ENCODE measurements around the gene CHCHD5. TPM values are rescaled to one million over a fixed set of nuclear protein-coding genes. Genes with fewer than 3 reads are reported as not detected.
"Not testable (repeated sequence)": the region's sequence is repeated elsewhere in the genome, so short reads cannot be mapped to it uniquely, and the experiment has no call there.

CHCHD5 gene
- total RNA-seq, 4 donors from 2014 or later = 4.3 to 30.6 (median 17.9) TPM

DNA sequence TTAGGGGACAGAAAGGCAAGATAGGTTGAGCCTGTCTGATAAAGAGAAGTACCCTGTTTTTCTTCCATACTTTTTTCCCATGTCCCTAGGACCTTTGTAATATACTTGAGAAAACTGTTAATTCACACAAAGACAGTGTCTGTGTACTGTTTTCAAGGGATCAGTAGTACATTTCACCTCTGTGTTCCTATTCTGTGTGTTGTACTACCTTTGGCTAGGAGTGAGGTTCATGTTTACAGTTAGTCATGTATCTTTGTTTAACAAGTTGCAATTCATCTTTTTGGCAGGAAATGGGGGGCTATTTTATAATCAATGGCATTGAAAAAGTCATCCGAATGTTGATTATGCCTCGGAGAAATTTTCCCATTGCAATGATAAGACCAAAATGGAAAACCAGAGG, 35.4 kb upstream of the CHCHD5 start:
- Histone ChIP-seq H3K27me3 (no peaks in the 10 kb centered on the region), H3K4me3 (no peak overlapping the region), H3K4me1 (peaks cover 0 to 3% (median under 1%) of the 10 kb centered on the region in 4 donors), H3K9me3 (no peaks in the 10 kb centered on the region), H3K36me3 (peaks cover 0 to 74% (median 31%) of the 10 kb centered on the region in 3 donors), H3K27ac (no peak overlapping the region)
- no peak for TF ChIP-seq CTCF (IDR thresholded peaks at IDR 0.05)
- 94 to 97% methylated on average over 2 of the region's 2 CpGs for WGBS, 2 donors
- DNase-seq (ENCODE audit: low spot score in 2 of 2) = no peak

DNA sequence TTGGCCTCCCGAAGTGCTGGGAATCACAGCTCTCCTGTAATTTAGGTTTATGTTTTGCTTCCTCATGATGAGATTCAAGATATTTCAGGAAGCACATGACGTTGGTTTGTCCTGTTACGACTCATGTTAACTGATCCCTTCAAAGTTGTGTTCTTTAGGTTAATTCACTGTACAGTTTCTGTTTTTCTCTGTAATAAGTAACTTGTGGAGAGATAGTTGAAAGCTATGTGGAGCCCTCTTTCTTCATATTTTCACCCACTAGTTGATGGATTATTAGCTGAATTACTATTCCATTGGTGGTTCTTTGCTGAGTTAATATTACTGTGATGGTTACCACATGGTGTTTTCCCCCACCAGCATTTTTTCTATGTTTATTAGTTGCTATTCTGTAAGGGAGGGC, 18.3 kb upstream of the CHCHD5 start:
- H3K9me3 ChIP-seq = peaks cover 0 to 12% (median 0%) of the 10 kb centered on the region in 4 donors
- no peaks in the 10 kb centered on the region for H3K4me1 ChIP-seq
- no peaks in the 10 kb centered on the region for H3K27me3 ChIP-seq
- H3K4me3 ChIP-seq = no peak overlapping the region
- TF ChIP-seq EP300 (IDR thresholded peaks at IDR 0.05) = no peak
- TF ChIP-seq CTCF (IDR thresholded peaks at IDR 0.05) = no peak
- TF ChIP-seq POLR2A (IDR thresholded peaks at IDR 0.05) = no peak
- WGBS, 2 donors = 87 to 93% methylated on average over 3 of the region's 3 CpGs
- DNase-seq (ENCODE audit: low spot score in 2 of 2) = no peak
- H3K27ac ChIP-seq = no peak overlapping the region
- peaks cover 2 to 100% (median 25%) of the 10 kb centered on the region in 3 donors for H3K36me3 ChIP-seq

GRCh38 chr2:112566508-112566907, 17.9 kb upstream of the CHCHD5 start:
- DNase-seq (ENCODE audit: low spot score in 2 of 2); H3K27me3 ChIP-seq; H3K4me1 ChIP-seq; H3K27ac ChIP-seq; H3K4me3 ChIP-seq: not testable (repeated sequence)
- 98 to 99% methylated on average over 5 of the region's 5 CpGs for WGBS, 2 donors
- Histone ChIP-seq H3K36me3 (peaks cover 2 to 100% (median 25%) of the 10 kb centered on the region in 3 donors), H3K9me3 (peaks cover 0 to 12% (median 0%) of the 10 kb centered on the region in 4 donors)

DNA sequence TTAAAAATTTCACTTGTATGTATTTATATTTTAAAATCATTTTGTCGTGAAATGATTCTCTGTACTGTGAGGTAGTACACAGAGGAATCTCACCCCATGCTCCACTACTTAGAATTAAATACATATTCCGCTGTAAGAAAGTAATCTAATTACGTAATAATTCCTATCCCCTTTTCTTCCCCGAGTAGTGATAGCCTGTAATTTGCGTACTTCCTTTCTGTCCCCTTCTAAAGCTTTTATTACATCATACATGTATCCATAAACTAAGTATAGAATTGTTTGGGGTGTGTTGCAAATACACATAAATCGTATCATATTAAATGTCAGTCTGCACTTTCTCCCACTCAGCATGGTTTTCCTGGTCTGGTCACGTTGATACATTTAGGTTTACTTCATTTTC, 12.4 kb upstream of the CHCHD5 start:
- Histone ChIP-seq H3K4me3 (no peak overlapping the region), H3K27ac (no peak overlapping the region), H3K27me3 (no peaks in the 10 kb centered on the region), H3K4me1 (no peaks in the 10 kb centered on the region), H3K9me3 (peaks cover 0 to 12% (median 0%) of the 10 kb centered on the region in 4 donors), H3K36me3 (peaks cover 2 to 100% (median 51%) of the 10 kb centered on the region in 3 donors)
- WGBS, 2 donors = 80 to 85% methylated on average over 7 of the region's 7 CpGs
- TF ChIP-seq CTCF (IDR thresholded peaks at IDR 0.05) (no peak), EP300 (IDR thresholded peaks at IDR 0.05) (no peak), POLR2A (IDR thresholded peaks at IDR 0.05) (no peak)
- no peak for DNase-seq (ENCODE audit: low spot score in 2 of 2)

- H3K27ac ChIP-seq = no peak overlapping the region
- TF ChIP-seq POLR2A (IDR thresholded peaks at IDR 0.05) (no peak), EP300 (IDR thresholded peaks at IDR 0.05) (no peak), CTCF (IDR thresholded peaks at IDR 0.05) (no peak)
- 33 to 45% methylated on average over 5 of the region's 5 CpGs for WGBS, 2 donors
- no peaks in the 10 kb centered on the region for H3K27me3 ChIP-seq
- no peak overlapping the region for H3K4me3 ChIP-seq
- H3K9me3 ChIP-seq = no peaks in the 10 kb centered on the region
- DNase-seq (ENCODE audit: low spot score in 2 of 2) = no peak
- peaks cover 0 to 47% (median 18%) of the 10 kb centered on the region in 3 donors for H3K36me3 ChIP-seq
- H3K4me1 ChIP-seq = peaks cover 0 to 9% (median 2%) of the 10 kb centered on the region in 4 donors
Observed at GRCh38 chr2:112577756-112578155, 6.7 kb upstream of the CHCHD5 start.

- no peak overlapping the region for H3K27ac ChIP-seq
- H3K4me1 ChIP-seq = peaks cover 0 to 20% (median 7%) of the 10 kb centered on the region in 4 donors
- H3K27me3 ChIP-seq = no peaks in the 10 kb centered on the region
- H3K9me3 ChIP-seq = no peaks in the 10 kb centered on the region
- H3K4me3 ChIP-seq = no peak overlapping the region
- H3K36me3 ChIP-seq = peaks cover 0 to 32% (median 8%) of the 10 kb centered on the region in 3 donors
- TF ChIP-seq CTCF (IDR thresholded peaks at IDR 0.05) (no peak), EP300 (IDR thresholded peaks at IDR 0.05) (no peak), POLR2A (IDR thresholded peaks at IDR 0.05) (no peak)
- DNase-seq (ENCODE audit: low spot score in 2 of 2) = no peak
Observed at GRCh38 chr2:112579241-112579640, 5.2 kb upstream of the CHCHD5 start.

Measured in tibial nerve (tissue), 4 donors.